ENCODE results near the gene SERINC2.
"Not testable (repeated sequence)": the region's sequence is repeated elsewhere in the genome, so short reads cannot be mapped to it uniquely, and the experiment has no call there.

The SERINC2 gene

GRCh38 chr1:31476891-31477846 lies 64.2 kb downstream of the SERINC2 start:
- Mint-ChIP-seq H3K4me3 (no peak overlapping the region), H3K27ac (no peak overlapping the region), H3K9me3 (no peaks in the 10 kb centered on the region), H3K27me3 (peaks cover 20% of the 10 kb centered on the region), H3K4me1 (ENCODE audit: low read depth) (no peaks in the 10 kb centered on the region), H3K36me3 (ENCODE audit: low read depth) (no peaks in the 10 kb centered on the region)

- Mint-ChIP-seq H3K9me3 (no peaks in the 10 kb centered on the region), H3K4me1 (ENCODE audit: low read depth) (no peaks in the 10 kb centered on the region), H3K4me3 (no peak overlapping the region), H3K27me3 (peaks cover 17% of the 10 kb centered on the region), H3K36me3 (ENCODE audit: low read depth) (no peaks in the 10 kb centered on the region), H3K27ac (no peak overlapping the region)
Measured at GRCh38 chr1:31478167-31478566, 65.2 kb downstream of the SERINC2 start.

GRCh38 chr1:31479811-31480210 lies 66.8 kb downstream of the SERINC2 start:
- H3K36me3 Mint-ChIP-seq (ENCODE audit: low read depth) = no peaks in the 10 kb centered on the region

GRCh38 chr1:31480426-31480825 lies 67.4 kb downstream of the SERINC2 start:
- peaks cover 17% of the 10 kb centered on the region for H3K27me3 Mint-ChIP-seq
- not testable (repeated sequence) for H3K27ac Mint-ChIP-seq; H3K9me3 Mint-ChIP-seq; H3K4me3 Mint-ChIP-seq; H3K4me1 Mint-ChIP-seq (ENCODE audit: low read depth); H3K36me3 Mint-ChIP-seq (ENCODE audit: low read depth)

More at GRCh38 chr1:31479811-31480210, 66.8 kb downstream of the SERINC2 start:
- H3K27me3 Mint-ChIP-seq = peaks cover 17% of the 10 kb centered on the region
- no peak overlapping the region for H3K4me3 Mint-ChIP-seq
- H3K9me3 Mint-ChIP-seq = no peaks in the 10 kb centered on the region
- H3K27ac Mint-ChIP-seq = no peak overlapping the region
- no peaks in the 10 kb centered on the region for H3K4me1 Mint-ChIP-seq (ENCODE audit: low read depth)

GRCh38 chr1:31482482-31483011 lies 69.5 kb downstream of the SERINC2 start:
- Mint-ChIP-seq H3K4me1 (ENCODE audit: low read depth) (peaks cover 7% of the 10 kb centered on the region), H3K36me3 (ENCODE audit: low read depth) (no peaks in the 10 kb centered on the region), H3K4me3 (no peak overlapping the region), H3K9me3 (no peaks in the 10 kb centered on the region), H3K27ac (no peak overlapping the region), H3K27me3 (peaks cover 3% of the 10 kb centered on the region)

- H3K4me1 Mint-ChIP-seq (ENCODE audit: low read depth) = peaks cover 12% of the 10 kb centered on the region
- no peak overlapping the region for H3K27ac Mint-ChIP-seq
- H3K9me3 Mint-ChIP-seq = no peaks in the 10 kb centered on the region
- H3K4me3 Mint-ChIP-seq = no peak overlapping the region
- peaks cover 3% of the 10 kb centered on the region for H3K27me3 Mint-ChIP-seq
- H3K36me3 Mint-ChIP-seq (ENCODE audit: low read depth) = no peaks in the 10 kb centered on the region
Measured at GRCh38 chr1:31483012-31483946, 70.3 kb downstream of the SERINC2 start.
